Fibroblast of villous mesenchyme (primary cell): ENCODE data around the gene TAF1A. TPM values are rescaled to one million over a fixed set of nuclear protein-coding genes. Genes with fewer than 3 reads are reported as not detected.

Experiments
- DNase-seq: peaks from one replicate; pipeline ENCODE4 v3.0.0-alpha.2; 2010; ENCODE audit warnings: low read depth
- H3K4me3 ChIP-seq: 2 replicates; pipeline ENCODE4 v1.5.1; 2011; ENCODE audit warnings: low read depth, mild to moderate bottlenecking, low read length
- CTCF ChIP-seq: IDR thresholded peaks from 2 replicates; pipeline ENCODE4 v1.5.1; 2012; ENCODE audit warnings: low read depth, mild to moderate bottlenecking, low read length; ENCODE audit not compliant: insufficient read depth
- total RNA-seq: library from RNA; depleted of rRNA; stranded (reverse); fragments of >200 nt; gene quantifications from 2 replicates; pipeline ENCODE4 v1.2.3, GENCODE V29; 2012

The TAF1A gene
- total RNA-seq, 1 donor, result 15.5 TPM

- DNase-seq, result peak; percentile 8
- no peak for TF ChIP-seq CTCF
- no peak overlapping the region for H3K4me3 ChIP-seq
Measured at GRCh38 chr1:222627232-222627631, 37.5 kb upstream of the TAF1A start.

- no peak for DNase-seq
- TF ChIP-seq CTCF, result no peak
- H3K4me3 ChIP-seq, result no peak overlapping the region
Measured at GRCh38 chr1:222624214-222624613, 34.5 kb upstream of the TAF1A start.

- DNase-seq, result no peak
- no peak overlapping the region for H3K4me3 ChIP-seq
- no peak for TF ChIP-seq CTCF
Measured at GRCh38 chr1:222623458-222623857, 33.7 kb upstream of the TAF1A start.

GRCh38 chr1:222622765-222623164 is 33.0 kb upstream of the TAF1A start:
- no peak for DNase-seq
- TF ChIP-seq CTCF, result no peak

GRCh38 chr1:222620566-222620965 is 30.8 kb upstream of the TAF1A start:
- no peak for TF ChIP-seq CTCF
- no peak overlapping the region for H3K4me3 ChIP-seq
- no peak for DNase-seq

More at GRCh38 chr1:222622765-222623164, 33.0 kb upstream of the TAF1A start:
- H3K4me3 ChIP-seq, result no peak overlapping the region

- TF ChIP-seq CTCF, result no peak
- DNase-seq, result peak; percentile 48
- H3K4me3 ChIP-seq, result peak overlapping the region; percentile 84
Measured at GRCh38 chr1:222618880-222619596, 29.3 kb upstream of the TAF1A start.
